ENCODE data around the gene ACADVL.

The ACADVL gene

DNA sequence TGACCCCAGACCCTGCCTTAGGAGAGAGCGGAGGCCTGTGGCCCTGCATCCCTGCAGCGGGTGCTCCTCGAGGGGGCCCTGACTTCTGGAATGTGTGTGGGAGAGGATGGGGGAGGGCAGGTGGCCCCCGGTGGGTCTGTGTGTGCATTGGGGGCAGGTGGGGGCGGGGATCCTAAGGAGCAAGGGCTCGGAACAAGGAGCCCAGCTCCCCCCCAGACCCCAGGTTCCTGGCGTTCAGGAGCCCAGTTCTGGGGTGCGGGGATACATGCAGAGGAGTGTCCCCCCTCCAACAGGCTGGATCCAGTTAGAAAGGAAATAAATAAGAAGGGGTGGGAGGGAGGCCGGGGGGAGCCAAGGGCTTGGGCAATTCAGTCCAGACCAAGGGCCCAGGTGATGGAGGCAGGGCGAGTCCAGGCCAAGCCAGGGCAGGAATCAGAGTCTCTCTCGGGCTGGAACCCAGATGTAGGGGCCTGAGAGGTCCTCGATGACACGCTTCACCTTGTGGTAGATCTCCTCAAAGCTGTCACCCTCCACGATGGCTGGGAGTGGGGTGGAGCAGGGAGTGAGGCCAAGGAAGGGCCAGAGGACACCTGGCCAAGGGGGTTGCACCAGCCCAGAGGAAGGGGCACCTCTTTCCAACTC, 29.3 kb upstream of the ACADVL start:
- DNase-seq (ENCODE audit: low read depth, low spot score) = no peak
- no peak overlapping the region for H3K27ac ChIP-seq

DNA sequence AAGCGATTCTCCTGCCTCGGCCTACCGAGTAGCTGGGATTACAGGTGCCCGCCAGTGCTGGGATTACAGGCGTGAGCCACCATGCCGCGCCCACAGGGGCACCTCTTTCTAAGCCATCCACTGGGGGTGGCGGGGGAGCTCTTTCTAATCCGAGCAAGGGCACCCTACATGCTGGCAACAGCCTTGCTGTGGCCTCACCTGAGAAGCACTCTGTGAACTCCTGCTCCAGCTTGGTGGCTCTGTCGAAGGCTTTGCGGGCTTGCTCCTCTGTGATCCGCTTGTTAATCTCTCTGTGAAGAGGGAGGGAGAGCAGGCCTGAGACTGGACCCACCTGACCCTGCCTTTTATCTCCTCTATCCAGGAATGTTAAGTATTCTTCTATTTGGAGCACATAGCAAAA, 28.7 kb upstream of the ACADVL start:
- no peak for DNase-seq (ENCODE audit: low read depth, low spot score)
- no peak overlapping the region for H3K27ac ChIP-seq

DNA sequence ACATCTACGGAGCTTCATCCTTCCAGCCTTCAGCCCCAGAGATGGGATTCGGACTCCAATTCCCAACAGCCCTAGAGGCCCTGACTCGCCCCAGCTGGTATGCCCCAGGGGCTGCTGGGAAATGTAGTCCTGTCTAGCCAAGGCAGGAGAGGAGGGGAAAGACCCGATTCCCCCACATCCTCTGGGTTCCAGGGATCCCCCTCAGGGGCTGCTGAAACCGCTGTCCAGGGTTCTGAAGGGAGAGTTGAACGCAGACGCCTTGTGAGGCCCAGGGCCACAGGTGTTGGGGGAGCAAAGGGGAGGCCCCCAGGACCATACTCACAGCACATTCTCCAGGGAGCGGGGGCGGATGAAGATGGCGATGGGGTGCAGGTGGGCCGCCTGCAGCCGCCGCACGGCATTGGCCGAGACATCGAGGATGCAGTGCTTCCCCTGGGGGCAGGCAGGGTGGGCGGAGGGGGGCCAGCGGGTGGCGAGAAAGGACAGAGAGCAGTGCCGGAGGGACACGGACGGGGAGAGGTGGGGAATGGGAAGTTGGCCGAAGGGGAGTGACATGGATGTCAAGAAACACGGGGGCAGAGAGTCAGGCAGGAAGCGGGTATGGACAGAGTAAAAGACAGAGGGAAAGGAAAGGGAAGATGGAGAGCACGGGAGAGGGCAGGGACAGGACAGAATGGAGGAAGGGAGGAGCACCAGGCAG, 28.0 kb upstream of the ACADVL start:
- no peak for DNase-seq (ENCODE audit: low read depth, low spot score)
- no peak overlapping the region for H3K27ac ChIP-seq

DNA sequence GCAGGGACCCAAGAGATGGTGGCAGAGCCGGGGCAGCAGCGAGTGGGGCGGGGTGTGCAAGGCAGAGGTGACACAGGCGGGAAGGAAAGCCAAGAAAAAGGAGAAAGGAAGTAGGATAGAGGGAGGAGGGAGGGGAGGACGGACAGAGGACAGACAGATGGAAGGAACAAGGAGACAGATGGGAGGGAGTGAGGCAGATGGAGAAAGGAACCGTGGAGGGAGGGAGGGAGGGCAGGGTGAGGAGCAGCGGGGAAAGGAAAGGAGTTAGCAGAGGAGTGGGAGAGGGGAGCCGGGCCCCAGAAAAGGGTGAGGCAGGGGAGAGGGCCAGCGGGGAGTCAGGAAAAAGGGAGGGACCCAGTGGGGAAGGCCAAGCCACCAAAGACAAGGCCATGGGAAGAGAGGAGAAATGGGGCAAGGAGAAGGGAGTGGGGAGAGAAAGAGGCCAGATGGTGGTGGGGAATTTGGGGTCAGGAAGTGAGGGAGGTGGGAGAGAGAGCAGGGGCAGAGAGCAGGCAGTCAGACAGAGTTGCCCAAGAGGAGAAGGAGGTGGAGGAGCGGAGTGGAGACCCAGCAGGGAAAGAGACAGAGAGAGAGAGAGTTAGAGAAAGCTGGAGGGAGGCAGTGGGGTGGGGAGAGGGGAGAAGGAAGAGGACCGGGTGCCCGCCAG, 27.3 kb upstream of the ACADVL start:
- no peak overlapping the region for H3K27ac ChIP-seq
- DNase-seq (ENCODE audit: low read depth, low spot score) = no peak

DNA sequence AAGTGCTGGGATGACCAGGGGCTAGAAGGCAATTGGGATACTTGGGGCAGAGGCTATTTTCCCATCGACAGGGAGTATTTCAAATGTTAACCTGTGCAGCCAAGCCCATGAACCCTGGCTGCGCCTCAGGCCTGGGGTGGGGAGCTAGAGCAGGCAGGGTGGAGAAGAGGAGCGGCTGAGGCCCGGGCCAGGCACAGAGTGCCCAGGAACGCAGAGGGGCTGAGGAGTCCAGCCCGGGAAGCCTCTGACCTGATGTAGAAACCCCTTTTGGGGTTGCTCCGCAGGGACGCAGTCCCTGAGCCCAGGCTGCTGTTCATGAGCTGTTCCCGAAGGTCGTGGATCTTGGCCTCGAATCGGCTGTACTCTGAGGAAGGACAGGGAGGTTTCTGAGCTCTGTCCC, 23.8 kb upstream of the ACADVL start:
- H3K27ac ChIP-seq = no peak overlapping the region

GRCh38 chr17:7196651-7197401, 22.9 kb upstream of the ACADVL start:
- H3K27ac ChIP-seq = no peak overlapping the region
- no peak for DNase-seq (ENCODE audit: low read depth, low spot score)

More for the DNA sequence above, 23.8 kb upstream of the ACADVL start:
- no peak for DNase-seq (ENCODE audit: low read depth, low spot score)

DNA sequence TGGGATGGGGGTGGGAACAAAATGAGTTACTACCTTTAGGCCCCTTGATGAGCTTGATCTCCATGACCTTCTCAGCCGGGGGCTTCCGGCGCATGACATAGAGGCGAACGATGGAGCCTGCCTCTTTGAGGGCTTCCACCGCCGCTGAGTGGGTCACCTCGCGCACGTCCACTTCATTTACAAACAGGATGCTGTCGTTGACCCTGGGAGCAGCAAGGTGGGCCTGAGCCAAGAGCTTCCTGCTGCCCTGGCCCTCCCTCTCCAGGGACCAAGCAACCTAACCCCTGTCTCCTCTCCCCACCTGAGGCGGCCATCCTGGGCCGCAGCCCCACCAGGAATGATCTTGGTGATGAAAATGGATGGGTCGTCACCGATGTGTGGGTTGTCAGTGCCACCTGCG, 16.3 kb upstream of the ACADVL start:
- no peak for DNase-seq (ENCODE audit: low read depth, low spot score)
- H3K27ac ChIP-seq = no peak overlapping the region

GRCh38 chr17:7204336-7204735, 15.4 kb upstream of the ACADVL start:
- no peak for DNase-seq (ENCODE audit: low read depth, low spot score)
- H3K27ac ChIP-seq = no peak overlapping the region

GRCh38 chr17:7204828-7205461, 14.8 kb upstream of the ACADVL start:
- no peak for DNase-seq (ENCODE audit: low read depth, low spot score)
- no peak overlapping the region for H3K27ac ChIP-seq

GRCh38 chr17:7205561-7205960, 14.2 kb upstream of the ACADVL start:
- no peak overlapping the region for H3K27ac ChIP-seq
- no peak for DNase-seq (ENCODE audit: low read depth, low spot score)

- H3K27ac ChIP-seq = no peak overlapping the region
- no peak for DNase-seq (ENCODE audit: low read depth, low spot score)
These were observed 12.4 kb upstream of the ACADVL start for GRCh38 chr17:7207120-7208001.

DNA sequence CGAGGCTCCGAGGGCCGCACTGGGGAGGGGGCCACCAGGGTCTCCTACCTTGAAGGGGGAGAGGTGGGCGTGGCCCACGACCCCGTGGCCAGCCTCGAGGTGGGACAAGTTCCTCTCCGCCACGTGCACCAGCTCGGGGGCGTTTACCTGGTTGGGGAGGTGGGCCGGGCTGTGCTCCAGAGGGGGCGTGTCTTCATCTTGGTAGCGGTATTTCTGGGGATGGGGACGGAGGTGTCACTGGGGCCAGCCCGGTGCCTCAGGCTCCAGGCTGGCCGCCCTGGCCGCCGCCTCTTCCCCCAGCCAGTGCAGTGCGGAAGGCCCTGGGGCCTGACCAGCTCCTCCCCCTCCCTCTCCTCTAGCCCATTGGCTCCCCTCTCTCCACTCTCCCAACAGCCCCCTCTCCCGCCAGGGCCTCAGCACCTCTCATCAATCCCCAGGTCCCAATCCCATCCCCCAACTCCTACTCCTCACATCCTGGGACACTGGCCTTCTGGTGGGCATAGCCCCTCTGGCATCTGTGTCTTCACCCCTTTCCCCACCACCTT, 11.6 kb upstream of the ACADVL start:
- no peak for DNase-seq (ENCODE audit: low read depth, low spot score)
- no peak overlapping the region for H3K27ac ChIP-seq

GRCh38 chr17:7208754-7209460, 10.8 kb upstream of the ACADVL start:
- no peak for DNase-seq (ENCODE audit: low read depth, low spot score)
- no peak overlapping the region for H3K27ac ChIP-seq

GRCh38 chr17:7211491-7212273, 8.1 kb upstream of the ACADVL start:
- no peak overlapping the region for H3K27ac ChIP-seq
- no peak for DNase-seq (ENCODE audit: low read depth, low spot score)

DNA sequence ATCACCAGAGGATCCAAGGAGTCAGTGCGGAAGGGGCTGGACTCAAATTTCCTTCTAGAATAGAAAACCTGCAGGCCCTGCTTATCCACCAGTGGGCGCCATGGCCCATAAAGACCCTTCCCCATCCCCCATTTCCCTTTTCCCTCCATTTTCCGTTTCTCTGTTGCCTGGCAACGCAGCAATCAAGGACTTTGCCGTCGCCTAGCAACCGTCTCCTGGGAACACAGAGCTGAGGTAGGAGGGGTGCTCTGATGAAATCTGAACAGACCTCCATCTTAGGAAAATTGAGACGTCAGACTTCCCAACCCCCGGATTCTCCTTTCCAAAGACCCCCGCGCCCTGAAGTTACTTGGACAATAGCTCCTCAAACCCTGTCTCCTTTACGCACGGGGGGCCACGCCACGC, 5.8 kb upstream of the ACADVL start:
- no peak overlapping the region for H3K27ac ChIP-seq
- no peak for DNase-seq (ENCODE audit: low read depth, low spot score)

DNA sequence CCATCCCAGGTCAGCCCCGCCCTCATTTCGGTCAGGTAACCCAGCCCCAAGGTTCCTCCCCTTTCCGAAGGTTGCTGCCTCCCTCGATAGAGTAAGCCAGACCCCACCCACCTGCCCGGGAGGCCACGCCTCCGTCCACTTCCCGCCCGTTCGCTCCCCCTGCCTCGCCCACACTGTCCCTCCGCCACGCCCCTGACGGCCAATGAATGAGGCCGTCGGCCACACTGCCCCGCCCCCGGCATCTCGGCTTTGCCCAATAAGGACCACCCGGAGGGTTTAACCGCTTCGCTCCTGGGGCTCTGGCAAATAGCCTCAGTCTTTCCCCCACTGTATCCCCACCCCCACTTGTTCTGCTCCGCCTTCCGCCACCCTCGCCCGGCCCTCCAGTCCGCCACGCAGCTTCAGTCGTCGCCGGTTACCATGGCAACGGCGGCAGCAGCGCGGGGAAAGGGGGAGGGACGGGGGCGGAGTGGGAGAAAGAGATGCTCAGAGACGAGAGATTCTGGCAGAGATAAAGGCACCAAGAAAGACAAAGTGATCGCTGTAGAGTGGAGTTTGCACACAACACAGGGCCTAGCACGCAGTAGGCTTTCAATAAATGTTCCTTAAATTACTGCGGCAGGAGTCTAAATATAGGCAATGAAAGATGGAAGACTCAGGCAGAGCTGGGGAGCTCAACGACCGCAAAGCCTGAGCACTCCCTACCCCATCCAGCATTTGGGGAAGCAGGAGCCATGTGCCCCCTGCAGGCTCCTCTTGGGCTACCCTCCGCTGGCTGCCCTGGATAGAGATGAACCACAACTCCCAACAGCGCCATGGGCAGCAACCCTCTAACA, 5.2 kb upstream of the ACADVL start:
- H3K27ac ChIP-seq = no peak overlapping the region
- peak; percentile 64 for DNase-seq (ENCODE audit: low read depth, low spot score)

- H3K27ac ChIP-seq = no peak overlapping the region
- DNase-seq (ENCODE audit: low read depth, low spot score) = no peak
These were observed 4.6 kb upstream of the ACADVL start for GRCh38 chr17:7215136-7215638.

Data from epithelial cell of prostate (primary cell).